Loucy (cell line): ENCODE data around the gene SMO.

Source experiments
- EZH2phosphoT487 ChIP-seq: fragments of 200-600 bp; IDR thresholded peaks from 2 replicates; pipeline ENCODE4 v1.6.1; 2018; ENCODE audit warnings: antibody characterized with exemption, mild to moderate bottlenecking, moderate library complexity, borderline replicate concordance
- TF ChIP-seq, protein P1 (sequence below): fragments of 200-600 bp; sonication (generic); conservative IDR thresholded peaks from 2 replicates; pipeline ENCODE4 v1.5.1; 2014; ENCODE audit warnings: mild to moderate bottlenecking, antibody characterized with exemption, low read length

DNA sequence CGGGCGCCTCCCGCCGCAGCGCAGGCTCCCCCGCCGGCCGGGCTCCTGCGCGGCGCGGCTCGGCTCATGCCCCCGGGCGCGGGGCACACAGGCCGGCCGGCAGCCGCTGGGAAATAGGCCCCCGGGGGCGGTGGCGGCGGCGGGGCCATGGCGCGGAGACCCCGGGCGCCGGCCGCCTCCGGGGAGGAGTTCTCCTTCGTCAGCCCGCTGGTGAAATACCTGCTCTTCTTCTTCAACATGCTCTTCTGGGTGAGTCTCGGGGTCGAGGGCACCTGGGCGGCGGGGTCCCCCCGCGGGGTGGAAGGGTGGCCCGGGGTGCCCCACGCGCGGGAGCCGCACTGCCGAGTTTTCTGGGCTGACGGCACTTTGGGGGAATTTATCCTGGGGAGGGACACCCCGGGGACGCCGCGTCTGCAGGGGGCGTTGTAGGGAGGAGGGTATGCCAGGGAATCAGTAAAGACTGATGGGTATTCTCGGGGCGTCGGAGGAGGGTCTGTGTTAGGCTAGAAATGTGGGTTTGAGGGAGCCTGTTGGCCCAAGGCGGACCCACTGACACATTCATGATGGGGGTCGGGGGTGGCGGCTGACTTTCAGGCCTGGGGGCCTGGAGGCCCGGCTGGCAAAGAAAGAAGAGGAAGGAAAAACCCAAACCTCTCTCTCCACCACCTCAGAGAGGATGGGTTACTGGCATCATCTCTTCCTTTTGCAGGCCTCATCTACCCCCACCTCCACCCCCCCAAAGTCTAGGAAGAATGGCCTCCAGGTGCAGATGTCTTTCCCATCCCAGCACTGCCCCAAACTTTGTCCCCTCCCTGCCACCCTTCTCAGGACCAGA is 43.4 kb upstream of the SMO start:
- TF ChIP-seq, protein P1, sequence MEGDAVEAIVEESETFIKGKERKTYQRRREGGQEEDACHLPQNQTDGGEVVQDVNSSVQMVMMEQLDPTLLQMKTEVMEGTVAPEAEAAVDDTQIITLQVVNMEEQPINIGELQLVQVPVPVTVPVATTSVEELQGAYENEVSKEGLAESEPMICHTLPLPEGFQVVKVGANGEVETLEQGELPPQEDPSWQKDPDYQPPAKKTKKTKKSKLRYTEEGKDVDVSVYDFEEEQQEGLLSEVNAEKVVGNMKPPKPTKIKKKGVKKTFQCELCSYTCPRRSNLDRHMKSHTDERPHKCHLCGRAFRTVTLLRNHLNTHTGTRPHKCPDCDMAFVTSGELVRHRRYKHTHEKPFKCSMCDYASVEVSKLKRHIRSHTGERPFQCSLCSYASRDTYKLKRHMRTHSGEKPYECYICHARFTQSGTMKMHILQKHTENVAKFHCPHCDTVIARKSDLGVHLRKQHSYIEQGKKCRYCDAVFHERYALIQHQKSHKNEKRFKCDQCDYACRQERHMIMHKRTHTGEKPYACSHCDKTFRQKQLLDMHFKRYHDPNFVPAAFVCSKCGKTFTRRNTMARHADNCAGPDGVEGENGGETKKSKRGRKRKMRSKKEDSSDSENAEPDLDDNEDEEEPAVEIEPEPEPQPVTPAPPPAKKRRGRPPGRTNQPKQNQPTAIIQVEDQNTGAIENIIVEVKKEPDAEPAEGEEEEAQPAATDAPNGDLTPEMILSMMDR: peak; percentile 62
- TF ChIP-seq EZH2phosphoT487: no peak
